ENCODE measurements around the gene WDR43.

DNA sequence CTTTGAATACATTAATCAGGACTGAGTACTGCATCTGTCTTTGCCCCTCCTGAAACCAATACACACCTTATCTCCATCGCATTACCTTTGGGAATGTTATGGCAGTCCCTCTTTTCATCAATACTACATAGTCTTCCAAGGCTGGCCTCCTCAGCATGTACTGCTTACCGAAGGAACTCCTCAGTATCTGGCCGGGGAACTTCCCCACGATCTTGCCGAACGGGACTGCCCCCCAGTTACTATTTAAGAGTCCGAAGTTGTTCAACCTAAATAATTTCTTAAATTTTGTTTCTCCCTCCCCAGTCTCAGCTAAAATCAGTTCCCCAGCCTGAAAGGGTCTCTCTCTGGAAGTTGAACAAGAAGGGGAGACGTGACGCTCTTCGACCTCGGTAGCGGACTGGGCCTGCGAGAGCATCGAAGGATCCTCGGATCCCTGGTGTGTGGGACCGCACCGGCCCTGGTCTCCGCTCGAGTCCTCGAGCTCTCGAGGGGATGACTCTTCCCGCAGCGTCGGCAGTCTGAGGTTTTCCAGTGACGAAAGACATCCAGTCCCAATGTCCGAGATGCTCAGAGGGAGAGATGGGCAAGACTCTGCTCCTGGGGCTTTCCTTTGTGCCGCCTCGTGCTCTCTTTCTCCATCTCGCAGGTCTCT lies 24.8 kb upstream of the WDR43 start:
- TF ChIP-seq, protein P1, sequence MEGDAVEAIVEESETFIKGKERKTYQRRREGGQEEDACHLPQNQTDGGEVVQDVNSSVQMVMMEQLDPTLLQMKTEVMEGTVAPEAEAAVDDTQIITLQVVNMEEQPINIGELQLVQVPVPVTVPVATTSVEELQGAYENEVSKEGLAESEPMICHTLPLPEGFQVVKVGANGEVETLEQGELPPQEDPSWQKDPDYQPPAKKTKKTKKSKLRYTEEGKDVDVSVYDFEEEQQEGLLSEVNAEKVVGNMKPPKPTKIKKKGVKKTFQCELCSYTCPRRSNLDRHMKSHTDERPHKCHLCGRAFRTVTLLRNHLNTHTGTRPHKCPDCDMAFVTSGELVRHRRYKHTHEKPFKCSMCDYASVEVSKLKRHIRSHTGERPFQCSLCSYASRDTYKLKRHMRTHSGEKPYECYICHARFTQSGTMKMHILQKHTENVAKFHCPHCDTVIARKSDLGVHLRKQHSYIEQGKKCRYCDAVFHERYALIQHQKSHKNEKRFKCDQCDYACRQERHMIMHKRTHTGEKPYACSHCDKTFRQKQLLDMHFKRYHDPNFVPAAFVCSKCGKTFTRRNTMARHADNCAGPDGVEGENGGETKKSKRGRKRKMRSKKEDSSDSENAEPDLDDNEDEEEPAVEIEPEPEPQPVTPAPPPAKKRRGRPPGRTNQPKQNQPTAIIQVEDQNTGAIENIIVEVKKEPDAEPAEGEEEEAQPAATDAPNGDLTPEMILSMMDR (IDR thresholded peaks at IDR 0.05): no peak
- no peak for TF ChIP-seq POLR2A (IDR thresholded peaks at IDR 0.05)
- no peak for TF ChIP-seq EP300 (IDR thresholded peaks at IDR 0.05)

Measured in sigmoid colon (tissue), 4 donors.